SK-N-SH treated with all-trans-retinoic acid at 6 μM for 48 hours (cell line): ENCODE results near the gene NXPH2.

ENCODE experiments used
- BACH2 ChIP-seq: fragments of 250-450 bp; sonication (Bioruptor Pico); IDR thresholded peaks from 2 replicates; pipeline ENCODE4 v1.9.0; 2021; ENCODE audit warnings: mild to moderate bottlenecking, borderline replicate concordance
- PATZ1 ChIP-seq: fragments of 250-450 bp; sonication (Bioruptor Pico); IDR thresholded peaks from 2 replicates; pipeline ENCODE4 v1.8.0; 2020; ENCODE audit warnings: mild to moderate bottlenecking, moderate library complexity, borderline replicate concordance
- TCF4 ChIP-seq: fragments of 250-450 bp; sonication (Bioruptor Pico); IDR thresholded peaks from 2 replicates; pipeline ENCODE4 v1.8.0; 2021; ENCODE audit warnings: mild to moderate bottlenecking, moderate library complexity, borderline replicate concordance
- TOX ChIP-seq: fragments of 250-450 bp; sonication (Bioruptor Pico); IDR thresholded peaks from 2 replicates; pipeline ENCODE4 v1.8.0; 2021; ENCODE audit warnings: mild to moderate bottlenecking, moderate library complexity, borderline replicate concordance
- ZFP3 ChIP-seq: fragments of 250-450 bp; sonication (Bioruptor Pico); IDR thresholded peaks from 2 replicates; pipeline ENCODE4 v1.5.0; 2020; ENCODE audit warnings: mild to moderate bottlenecking, moderate library complexity
- ZNF8 ChIP-seq: fragments of 450-650 bp; formaldehyde crosslinking; IDR thresholded peaks from 2 replicates; pipeline ENCODE4 v1.5.0; 2020; ENCODE audit warnings: mild to moderate bottlenecking, moderate library complexity

GRCh38 chr2:138722316-138722715 lies 57.9 kb downstream of the NXPH2 start:
- TF ChIP-seq TOX (CRISPR knock-in tag) (no peak), ZNF8 (CRISPR knock-in tag) (no peak), ZFP3 (CRISPR knock-in tag) (no peak), BACH2 (CRISPR knock-in tag) (no peak), PATZ1 (CRISPR knock-in tag) (no peak), TCF4 (CRISPR knock-in tag) (no peak)
